HG02678 (cell line): ENCODE results near the gene SPATA45.
"Not testable (repeated sequence)": the region's sequence is repeated elsewhere in the genome, so short reads cannot be mapped to it uniquely, and the experiment has no call there.

Source experiments
- ATAC-seq: cut with Tn5 transposase; IDR thresholded peaks from one replicate; pipeline ENCODE4 v1.9.1; 2021; ENCODE audit warnings: mild to moderate bottlenecking, moderate library complexity; ENCODE audit not compliant: unreplicated experiment

Gene SPATA45

GRCh38 chr1:212847549-212847948 lies at the start of gene SPATA45:
SPATA45 (minus strand) TSS chr1:212847649; CDS start chr1:212836149, 11,500 bp downstream.
- no peak for ATAC-seq

- no peak for ATAC-seq
Measured at GRCh38 chr1:212892108-212892507, 44.7 kb upstream of the SPATA45 start.

GRCh38 chr1:212884592-212884991 lies 37.1 kb upstream of the SPATA45 start:
- no peak for ATAC-seq

- ATAC-seq: no peak
Measured at GRCh38 chr1:212879947-212880690, 32.7 kb upstream of the SPATA45 start.

GRCh38 chr1:212878418-212878817 lies 31.0 kb upstream of the SPATA45 start:
- ATAC-seq: no peak

- ATAC-seq: peak; percentile 72
Measured at GRCh38 chr1:212873518-212873917, 26.1 kb upstream of the SPATA45 start.

- no peak for ATAC-seq
Measured at GRCh38 chr1:212871976-212872375, 24.5 kb upstream of the SPATA45 start.

- ATAC-seq: no peak
Measured at GRCh38 chr1:212867192-212867591, 19.7 kb upstream of the SPATA45 start.

GRCh38 chr1:212864201-212864600 lies 16.8 kb upstream of the SPATA45 start:
- no peak for ATAC-seq

- not testable (repeated sequence) for ATAC-seq
Measured at GRCh38 chr1:212863345-212863744, 15.9 kb upstream of the SPATA45 start.

GRCh38 chr1:212862111-212862690 lies 14.8 kb upstream of the SPATA45 start:
- no peak for ATAC-seq

- no peak for ATAC-seq
Measured at GRCh38 chr1:212860713-212861581, 13.5 kb upstream of the SPATA45 start.

- ATAC-seq: peak; percentile 13
Measured at GRCh38 chr1:212858461-212859265, 11.2 kb upstream of the SPATA45 start.

GRCh38 chr1:212857992-212858460 lies 10.6 kb upstream of the SPATA45 start, which contains the start of gene FLVCR1:
FLVCR1 (plus strand) TSS chr1:212858275; CDS start chr1:212858453, 178 bp downstream.
- peak; percentile 98 for ATAC-seq

- ATAC-seq: no peak
Measured at GRCh38 chr1:212856755-212857154, 9.3 kb upstream of the SPATA45 start.

- ATAC-seq: no peak
Measured at GRCh38 chr1:212853658-212854057, 6.2 kb upstream of the SPATA45 start.

- no peak for ATAC-seq
Measured at GRCh38 chr1:212852105-212852688, 4.7 kb upstream of the SPATA45 start.

GRCh38 chr1:212844521-212844920 lies 2.9 kb downstream of the SPATA45 start:
- not testable (repeated sequence) for ATAC-seq

- ATAC-seq: no peak
Measured at GRCh38 chr1:212838145-212838544, 9.3 kb downstream of the SPATA45 start.
